SW 1271 (cell line): Measurements from ENCODE around the gene NOS1.
"Not testable (repeated sequence)": the region's sequence is repeated elsewhere in the genome, so short reads cannot be mapped to it uniquely, and the experiment has no call there.

Source experiments
- DNase-seq, 2 experiments: peaks; one replicate each; lab custom pipeline; 2025; lab: John Stamatoyannopoulos, UW

NOS1 gene

DNA sequence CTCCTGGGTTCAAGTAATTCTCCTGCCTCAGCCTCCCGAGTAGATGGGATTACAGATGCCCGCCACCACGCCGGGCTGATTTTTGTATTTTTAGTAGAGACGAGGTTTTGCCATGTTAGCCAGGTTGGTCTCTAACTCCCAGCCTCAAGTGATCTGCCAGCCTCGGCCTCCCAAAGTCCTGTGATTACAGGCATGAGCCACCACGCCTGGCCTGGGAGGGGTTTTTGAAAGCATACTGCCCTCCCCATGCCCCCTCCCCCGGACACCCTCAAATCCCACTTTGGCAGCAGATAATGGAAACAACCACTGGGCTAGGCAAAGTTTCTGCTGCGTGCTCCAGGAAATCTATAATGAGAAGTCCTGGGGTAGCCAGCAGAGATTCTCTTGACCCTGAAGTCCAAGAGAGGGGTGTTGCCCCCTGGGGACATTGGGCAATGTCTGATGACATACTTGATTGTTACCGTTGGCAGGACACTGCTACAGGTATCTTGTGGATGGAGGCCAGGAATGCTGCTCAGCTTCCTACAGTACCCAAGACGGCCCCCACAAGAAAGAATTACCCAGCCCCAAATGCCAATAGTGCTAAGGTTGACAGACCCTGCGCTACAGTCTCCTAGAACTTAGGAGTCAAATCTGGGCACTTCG is 152.5 kb downstream of the NOS1 start:
- no peak for DNase-seq

DNA sequence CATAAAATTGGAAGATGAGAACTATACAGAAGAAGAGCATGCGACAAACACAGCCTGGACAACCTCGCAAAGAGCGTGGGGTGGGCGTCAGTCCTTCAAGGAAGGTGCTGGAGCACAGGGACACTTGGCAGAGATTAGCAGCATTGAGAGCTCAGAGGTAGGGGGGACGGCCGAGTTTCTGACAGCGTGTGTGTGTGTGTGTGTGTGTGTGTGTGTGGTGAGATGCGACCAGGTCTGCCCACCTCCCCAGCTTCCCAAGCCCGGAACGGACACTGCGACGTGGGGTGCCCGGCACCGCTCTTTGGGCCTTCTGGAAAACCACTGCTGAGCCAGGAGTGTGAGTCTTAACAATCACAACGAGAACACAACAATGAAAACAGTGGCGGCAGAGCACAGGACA is 153.2 kb downstream of the NOS1 start:
- DNase-seq, result no peak

DNA sequence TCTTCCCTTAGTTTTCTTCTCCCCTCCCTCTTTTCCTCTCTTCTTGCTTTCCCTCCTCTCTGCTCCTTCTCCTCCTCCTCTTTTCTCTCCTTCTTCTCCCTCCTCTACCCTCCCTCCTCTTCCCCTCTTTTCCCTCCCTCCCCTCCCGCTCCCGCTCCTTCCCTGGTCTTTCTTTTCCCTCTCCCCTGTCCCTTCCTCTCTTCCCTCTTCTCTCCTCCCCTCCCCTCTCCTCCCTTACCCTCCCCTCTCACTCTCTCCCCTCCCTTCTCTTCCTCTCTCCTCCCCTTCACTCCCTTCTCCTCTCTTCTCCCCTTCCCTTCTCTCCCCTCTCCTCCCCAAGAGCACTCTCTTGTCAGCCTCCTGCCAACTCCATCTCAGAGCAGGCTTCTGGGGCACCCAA is 153.8 kb downstream of the NOS1 start:
- DNase-seq, result no peak

DNA sequence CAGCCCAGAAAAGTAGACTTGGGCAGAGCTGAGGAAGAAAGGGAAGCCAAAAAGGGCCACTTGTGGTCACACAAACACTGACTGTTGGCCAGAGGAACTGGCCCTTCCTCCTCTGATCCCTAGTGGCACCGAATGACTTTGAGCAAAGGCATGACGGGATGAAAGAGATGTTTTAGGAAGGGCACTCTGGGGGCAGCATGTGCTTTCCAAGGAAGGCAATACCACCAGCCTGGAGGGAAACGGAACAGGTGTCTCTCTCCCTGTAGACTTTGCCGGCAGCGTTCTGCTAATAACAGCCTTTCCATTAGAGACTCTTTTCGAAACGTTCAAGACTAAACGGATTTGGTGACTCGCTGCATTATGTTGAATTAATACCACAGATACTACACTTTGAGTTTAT is 158.9 kb downstream of the NOS1 start:
- no peak for DNase-seq

DNA sequence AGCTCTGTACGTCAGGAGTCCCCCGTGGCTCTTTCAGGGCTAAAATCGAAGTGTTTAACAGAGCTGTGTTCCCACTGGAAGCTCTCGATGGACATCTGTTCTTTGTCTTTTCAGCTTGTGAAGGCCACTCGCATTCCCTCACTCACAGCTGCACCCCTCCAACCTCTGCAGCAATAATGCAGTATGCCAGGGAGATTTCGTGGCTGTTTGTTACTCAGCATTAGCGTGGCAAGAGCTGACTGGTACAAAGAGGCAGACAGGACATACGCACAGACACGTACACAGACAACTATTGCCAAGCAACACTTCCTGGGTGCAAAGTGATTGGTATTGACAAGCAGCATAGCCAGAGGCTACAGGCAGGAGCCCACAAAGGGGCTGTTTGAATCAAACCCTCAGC is 159.4 kb downstream of the NOS1 start:
- DNase-seq, result no peak

DNA sequence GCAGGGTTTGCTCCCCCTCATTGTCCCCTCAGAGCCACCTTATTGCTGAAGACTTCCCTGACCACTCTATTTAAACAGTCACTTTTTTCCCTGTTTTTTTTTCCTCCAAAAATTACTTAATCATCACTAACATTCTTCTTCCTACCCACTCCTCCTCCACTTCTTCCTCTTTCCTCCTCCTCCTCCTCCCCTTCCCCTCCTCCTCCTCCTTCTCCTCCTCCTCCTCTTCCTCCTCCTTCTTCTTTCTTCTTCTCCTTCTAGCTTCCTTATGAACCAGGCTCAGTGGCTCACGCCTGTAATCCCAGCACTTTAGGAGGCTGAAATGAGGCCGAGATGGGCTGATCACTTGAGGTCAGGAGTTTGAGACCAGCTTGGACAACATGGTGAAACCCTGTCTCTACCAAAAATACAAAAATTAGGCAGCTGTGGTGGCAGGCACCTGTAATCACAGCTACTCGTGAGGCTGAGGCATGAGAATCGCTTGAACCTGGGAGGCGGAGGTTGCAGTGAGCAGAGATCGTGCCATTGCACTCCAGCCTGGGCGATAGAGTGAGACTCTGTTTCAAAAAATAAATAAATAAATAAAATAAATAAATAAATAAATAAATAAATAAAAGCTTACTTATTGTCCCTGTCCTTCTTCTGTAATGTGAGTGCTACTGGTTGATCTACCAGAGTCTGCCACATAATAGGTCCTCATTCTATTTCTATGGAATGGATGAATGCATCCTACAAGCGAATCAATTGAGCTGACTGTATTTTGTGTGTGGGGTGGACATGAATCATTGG is 161.3 kb downstream of the NOS1 start:
- not testable (repeated sequence) for DNase-seq

DNA sequence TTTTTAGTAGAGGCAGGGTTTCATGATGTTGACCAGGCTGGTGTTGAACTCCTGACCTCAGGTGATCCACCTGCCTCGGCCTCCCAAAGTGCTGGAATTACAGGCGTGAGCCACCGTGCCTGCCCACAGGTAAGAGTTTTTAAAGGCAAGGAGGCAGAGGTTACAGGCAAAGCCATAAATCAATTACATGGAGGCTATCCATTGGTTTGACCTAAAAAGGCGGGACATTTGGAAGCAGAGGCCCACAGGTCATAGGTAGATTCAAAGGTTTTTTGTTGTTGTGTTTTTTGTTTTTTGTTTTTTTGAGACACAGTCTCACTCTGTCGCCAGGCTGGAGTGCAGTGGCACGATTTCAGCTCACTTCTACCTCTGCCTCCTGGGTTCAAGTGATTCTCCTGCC is 165.1 kb downstream of the NOS1 start:
- not testable (repeated sequence) for DNase-seq

DNA sequence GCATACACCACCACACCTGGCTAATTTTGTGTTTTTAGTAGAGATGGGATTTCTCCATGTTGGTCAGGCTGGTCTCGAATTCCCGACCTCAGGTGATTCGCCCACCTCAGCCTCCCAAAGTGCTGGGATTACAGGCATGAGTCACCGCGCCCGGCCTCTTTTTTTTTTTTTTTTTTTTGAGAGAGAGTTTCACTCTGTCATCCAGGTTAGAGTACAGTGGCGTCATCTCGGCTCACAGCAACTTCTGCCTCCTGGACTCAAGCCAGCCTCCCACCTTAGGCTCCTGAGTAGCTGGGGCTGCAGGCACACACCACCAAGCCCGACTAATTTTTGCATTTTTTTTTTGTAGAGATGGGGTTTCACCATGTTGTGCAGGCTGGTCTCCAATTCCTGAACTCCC is 166.4 kb downstream of the NOS1 start:
- not testable (repeated sequence) for DNase-seq

DNA sequence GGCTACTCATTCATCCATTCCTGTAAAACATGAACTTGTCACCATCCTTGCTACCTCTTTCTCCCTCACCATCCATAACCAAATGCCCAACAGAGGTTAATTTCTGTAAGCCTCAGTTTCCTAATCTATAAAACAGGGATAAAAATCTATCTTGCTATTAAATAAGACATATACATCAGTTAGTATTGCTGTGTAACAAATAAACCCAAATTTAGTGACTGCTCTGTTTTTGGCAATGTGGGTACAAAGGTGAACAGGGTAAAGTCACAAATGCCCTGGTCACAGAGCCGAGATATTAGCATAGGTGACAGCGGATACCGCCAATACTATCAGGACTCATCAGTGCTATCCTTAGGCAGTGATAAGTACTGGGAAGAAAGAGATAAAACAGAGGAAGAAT is 167.5 kb downstream of the NOS1 start:
- no peak for DNase-seq

DNA sequence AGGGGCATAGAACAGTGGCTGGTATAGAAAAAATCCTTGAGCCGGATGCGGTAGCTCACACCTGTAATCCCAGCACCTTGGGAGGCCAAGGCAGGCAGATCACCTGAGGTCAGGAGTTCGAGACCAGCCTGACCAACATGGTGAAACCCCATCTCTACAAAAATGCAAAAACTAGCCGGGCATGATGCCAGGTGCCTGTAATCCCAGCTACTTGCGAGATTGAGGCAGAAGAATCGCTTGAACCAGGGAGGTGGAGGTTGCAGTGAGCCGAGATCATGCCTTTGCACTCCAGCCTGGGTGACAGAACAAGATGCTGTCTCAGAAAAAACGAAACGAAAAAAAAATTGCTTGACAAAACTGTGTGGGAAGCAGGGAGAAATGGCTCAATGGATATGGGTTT is 168.8 kb downstream of the NOS1 start:
- DNase-seq, result not testable (repeated sequence)

DNA sequence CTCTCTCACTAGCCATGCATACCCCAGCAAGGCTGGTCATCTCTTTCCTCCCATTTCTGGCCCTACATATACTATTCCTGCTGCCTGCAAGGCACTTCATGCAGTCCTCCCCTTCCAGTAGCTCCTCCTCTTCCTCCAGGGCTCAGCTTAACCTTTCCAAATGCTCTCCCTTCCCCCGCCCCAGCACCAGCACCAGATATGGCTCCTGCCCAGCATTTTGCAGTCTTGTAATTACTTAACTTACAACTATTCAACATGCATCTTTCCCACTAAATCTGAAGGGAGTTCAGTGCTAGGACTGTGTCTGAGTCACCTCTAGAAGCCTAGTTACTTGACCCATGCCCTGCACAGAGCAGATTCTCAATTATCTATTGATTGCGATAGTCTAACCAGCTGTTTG is 169.4 kb downstream of the NOS1 start:
- DNase-seq, result no peak

DNA sequence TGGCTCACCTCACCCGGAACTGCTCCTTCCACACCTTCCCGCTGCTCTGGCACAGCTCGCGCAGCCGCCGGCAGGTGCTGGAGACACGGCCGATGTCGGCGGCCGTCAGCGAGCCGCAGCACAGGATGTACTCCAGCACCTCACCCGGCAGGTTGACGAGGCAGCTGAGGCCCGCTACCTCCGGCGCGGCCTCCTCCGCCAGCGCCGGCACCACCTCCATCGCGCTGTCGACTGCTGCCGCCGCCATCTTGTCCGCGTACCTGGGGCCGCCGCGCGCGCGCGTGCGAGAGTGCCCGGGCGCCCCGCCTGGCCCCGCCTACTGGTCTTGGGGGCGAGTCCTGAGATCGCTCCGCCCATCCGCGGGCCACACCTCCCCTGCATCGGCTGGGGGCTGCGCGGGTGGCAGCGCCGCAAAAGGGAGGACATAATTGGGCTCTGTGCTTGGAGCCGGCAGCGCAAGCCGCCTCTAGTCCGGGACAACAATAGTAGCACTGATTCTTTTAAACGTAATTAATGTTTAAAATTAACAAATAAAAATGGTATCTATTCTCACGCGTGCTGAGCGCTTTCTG is 171.1 kb downstream of the NOS1 start, which contains the start of gene FBXO21:
Gene FBXO21 (minus strand): TSS at position 261 of the 572 bp plus-strand sequence. CDS start 14 bp downstream, at position 247.
- DNase-seq, result peak; percentile 64 to 74

DNA sequence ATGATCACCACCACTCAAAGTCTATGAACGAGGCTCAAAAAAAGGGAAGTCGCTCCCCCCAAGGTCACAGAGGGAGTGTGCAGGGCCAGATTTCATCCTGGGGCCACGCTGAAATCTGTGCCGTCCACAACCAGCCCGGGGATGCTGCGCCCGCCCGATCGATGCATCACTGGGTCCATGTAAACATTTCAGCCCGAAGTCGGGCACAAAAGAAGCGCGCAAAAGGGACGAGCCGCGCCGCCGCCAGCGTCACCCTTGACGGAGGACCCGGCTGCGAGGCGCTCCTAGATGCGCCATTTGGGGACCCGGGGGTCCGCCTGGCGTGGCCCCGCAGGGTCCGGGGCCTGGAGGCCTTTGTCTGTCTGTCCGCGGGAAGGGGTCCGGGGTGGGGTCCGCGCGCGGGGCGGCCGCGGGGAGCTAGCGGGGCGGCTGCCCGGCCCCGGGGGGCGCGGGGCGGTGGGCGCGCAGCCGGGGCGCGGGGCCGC is 171.7 kb downstream of the NOS1 start:
- DNase-seq, result peak in 1 of 2 experiments; percentile 9

DNA sequence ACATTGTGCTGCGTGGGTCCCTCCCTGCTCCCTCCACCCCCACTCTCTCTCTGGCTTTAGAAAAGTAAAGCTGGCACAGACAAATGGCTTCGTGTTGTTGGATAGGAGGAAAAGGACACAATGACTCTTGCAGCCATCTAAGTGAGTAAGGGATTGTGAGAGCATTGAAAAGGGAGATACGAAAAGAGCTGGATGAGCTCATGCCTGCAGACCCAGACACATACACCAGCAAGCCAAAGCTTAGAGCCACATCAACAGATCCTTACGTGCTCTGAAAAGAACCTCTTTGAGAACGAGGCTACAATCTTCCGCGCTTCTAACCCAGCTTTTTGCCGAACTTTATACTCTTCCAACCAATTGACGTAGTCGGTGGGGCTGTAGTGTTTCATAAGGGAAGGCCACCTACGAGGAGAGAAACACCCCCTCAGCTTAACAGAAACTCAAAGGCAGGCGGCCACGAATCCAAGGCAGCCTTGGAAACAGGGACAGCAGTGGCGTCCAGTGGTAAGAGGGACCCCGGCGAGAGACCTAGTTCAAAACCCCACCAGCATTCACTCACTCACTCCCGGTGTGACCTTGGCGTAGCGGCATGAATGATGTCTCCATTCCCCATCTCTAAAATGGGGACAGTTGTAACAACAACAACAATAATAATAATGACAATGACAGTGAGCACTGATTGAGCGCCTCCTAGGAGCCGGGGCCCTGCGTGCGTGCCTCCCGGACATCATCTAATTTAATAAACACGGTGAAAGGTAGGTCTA is 172.3 kb downstream of the NOS1 start:
- no peak for DNase-seq

DNA sequence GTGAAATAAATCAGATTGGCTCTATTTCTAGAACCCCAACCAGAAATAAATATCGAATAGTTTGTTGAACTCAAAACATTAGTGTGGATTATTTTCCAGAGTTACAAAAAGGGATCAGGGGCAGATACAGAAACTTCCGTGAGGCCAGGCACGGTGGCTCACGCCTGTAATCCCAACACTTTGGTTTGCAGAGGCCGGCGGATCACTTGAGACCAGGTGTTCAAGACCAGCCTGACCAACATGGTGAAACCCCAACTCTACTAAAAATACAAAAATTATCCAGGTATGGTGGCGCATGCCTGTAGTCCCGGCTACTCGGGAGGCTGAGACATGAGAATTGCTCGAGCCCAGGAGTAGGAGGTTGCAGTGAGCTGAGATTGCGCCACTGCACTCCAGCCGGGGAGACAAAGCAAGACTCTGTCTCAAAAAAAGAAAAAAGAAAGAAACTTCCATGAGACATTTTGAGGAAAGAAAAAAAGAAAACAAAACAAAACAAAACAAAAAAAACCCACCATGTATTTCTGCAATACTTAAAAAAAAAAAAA is 173.2 kb downstream of the NOS1 start:
- DNase-seq, result no peak

DNA sequence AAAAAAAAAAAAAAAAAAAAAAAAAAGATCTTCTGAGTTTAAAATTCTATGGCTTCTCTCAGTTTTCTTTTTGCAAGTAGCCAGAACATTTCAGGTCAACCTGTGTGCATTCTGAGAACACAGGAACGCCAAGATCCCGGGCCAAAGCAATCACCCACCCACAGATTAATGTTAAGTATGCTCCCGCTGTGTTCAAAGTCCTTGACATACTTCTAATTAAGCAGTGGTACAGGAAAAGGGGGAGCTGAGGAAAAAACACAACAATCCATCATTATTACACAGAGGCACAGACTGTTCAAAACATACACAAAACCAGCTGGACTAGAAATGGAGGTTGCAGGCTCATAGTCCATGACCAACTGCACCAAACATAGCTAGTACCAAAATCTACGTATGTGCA is 174.0 kb downstream of the NOS1 start:
- no peak for DNase-seq

DNA sequence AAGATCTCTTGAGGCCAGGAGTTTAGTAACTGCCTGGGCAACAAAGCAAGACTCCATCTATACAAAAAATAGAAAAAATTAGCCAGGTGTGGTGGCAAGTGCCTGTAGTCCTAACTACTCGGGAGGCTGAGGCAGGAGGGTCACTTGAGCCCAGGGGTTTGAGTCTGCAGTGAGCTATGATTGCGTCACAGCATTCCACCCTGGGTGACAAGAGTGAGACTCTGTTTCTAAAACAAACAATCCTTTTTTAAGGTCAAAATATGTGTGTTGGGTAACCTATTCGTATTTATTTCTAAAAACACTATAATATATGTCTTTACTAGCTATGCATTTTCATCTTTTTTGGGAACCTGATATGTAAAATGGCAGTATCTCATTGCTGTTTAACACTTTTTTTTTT is 178.6 kb downstream of the NOS1 start:
- DNase-seq, result no peak

DNA sequence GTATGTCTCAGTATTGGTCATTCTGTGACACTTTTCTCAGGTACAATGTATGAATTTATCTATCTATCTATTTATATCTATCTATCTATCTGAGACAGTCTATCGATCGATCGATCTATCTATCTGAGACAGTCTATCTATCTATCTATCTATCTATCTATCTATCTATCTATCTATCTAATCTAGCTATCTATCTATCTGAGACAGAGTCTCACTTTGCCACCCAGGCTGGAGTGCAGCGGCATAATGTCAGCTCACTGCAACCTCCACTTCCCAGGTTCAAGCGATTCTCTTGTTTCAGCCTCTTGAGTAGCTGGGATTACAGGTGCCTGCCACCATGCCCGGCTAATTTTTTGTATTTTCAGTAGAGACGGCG is 180.0 kb downstream of the NOS1 start:
- not testable (repeated sequence) for DNase-seq

DNA sequence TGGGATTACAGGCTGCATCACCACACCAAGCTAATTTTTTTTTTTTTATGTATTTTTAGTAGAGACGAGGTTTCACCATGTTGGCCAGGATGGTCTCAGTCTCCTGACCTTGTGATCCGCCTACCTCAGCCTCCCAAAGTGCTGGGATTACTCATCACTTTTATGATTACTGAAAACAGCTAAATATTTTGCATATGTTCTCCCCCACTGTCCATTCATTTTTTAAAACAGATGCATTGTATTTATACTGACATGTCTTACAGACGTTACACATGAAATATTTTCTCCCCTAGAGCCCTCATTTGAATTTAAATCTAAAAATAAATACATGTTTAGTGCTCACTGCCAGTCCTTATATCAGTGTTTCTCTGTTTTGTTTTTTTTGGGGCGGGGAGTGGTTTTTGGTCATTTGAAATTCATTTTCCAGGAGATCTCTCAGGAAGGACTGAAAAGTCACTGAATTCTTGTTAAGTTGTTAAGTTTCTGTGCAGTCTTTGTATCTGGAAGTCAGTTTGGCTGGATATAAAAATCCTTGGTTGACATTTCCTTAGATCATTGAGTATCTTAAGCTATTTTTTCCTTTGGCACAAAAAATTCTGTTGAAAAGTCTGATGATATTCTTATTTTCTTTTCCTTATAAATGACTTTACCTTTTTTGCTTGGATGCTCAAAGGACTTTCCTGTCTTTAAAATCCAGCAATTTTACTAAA is 180.5 kb downstream of the NOS1 start:
- DNase-seq, result no peak

DNA sequence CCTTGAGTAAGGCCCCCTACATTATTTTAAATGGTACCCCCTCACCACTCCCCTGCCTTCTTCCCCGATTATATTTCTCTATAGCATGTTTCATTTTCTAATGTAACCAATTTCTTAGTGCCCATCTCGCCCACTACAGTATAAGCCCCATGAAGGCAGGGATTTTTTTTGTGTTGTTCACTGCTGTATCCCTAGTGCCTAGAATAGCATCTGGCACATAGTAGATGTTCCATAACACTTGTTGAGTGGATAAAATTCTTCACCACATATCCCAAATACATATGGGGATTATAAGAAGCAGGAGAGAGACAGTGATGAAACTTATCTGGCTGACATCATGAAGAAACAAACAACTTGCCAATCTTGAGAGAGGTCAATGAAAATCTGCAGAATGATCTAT is 182.7 kb downstream of the NOS1 start:
- DNase-seq, result no peak

DNA sequence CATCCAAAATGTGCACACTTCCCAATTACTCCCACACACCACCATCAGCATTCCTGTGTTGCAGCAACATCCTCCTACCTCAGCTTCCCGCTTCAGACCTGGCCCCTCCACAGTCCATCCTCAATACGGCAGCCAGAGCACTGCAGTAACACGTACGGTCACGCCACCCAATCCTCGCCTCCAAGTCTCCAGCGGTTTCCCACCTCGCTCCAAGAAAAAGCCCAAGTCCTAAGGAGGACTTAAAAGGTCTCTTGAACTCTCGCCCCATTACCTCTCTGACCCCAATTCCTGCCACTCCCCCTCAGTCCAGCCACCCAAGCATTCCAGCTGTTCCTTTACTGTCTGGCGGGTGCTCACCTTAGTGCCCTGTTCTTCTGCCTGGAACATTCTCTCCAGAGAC is 183.1 kb downstream of the NOS1 start:
- no peak for DNase-seq
